ENCODE results near the gene PRICKLE2. TPM values are rescaled to one million over a fixed set of nuclear protein-coding genes. Genes with fewer than 3 reads are reported as not detected.

Gene PRICKLE2
- total and polyA plus RNA-seq, 2 donors (not counting 1 experiment from before 2014, with no cell fraction given), result 14.1 to 29.4 TPM

DNA sequence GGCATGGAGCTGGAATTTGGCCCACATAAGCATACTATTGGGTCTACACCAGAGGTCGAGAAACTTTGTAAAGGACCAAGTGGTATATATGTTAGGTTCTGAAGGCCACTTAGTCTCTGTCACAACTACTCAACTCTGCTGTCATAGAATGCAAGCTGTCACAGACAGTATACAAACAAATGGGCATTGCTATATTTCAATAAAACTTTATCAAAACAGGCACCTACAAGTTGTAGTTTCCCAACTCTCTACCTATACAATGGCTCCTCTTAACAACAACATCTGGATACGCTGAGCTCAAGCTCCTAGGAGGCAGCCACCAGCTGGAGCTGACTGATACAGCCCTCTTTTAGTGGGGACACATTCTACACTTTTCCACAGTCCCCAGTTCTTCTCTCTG is 15.7 kb upstream of the PRICKLE2 start:
- Histone ChIP-seq H4K20me1 (ENCODE audit: control insufficient read depth, extremely low read depth, insufficient read depth, low read length) (no peaks in the 10 kb centered on the region), H3K9ac (ENCODE audit: insufficient read depth, low read length) (no peak overlapping the region)
- TF ChIP-seq, protein P1, sequence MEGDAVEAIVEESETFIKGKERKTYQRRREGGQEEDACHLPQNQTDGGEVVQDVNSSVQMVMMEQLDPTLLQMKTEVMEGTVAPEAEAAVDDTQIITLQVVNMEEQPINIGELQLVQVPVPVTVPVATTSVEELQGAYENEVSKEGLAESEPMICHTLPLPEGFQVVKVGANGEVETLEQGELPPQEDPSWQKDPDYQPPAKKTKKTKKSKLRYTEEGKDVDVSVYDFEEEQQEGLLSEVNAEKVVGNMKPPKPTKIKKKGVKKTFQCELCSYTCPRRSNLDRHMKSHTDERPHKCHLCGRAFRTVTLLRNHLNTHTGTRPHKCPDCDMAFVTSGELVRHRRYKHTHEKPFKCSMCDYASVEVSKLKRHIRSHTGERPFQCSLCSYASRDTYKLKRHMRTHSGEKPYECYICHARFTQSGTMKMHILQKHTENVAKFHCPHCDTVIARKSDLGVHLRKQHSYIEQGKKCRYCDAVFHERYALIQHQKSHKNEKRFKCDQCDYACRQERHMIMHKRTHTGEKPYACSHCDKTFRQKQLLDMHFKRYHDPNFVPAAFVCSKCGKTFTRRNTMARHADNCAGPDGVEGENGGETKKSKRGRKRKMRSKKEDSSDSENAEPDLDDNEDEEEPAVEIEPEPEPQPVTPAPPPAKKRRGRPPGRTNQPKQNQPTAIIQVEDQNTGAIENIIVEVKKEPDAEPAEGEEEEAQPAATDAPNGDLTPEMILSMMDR (conservative IDR thresholded peaks at IDR 0.05 in 1 of 2, IDR thresholded peaks at IDR 0.05 in 1 of 2; ENCODE audit: low read depth in 1 of 2, low read length in 2 of 2), result no peak
- no peak for TF ChIP-seq EZH2 (IDR thresholded peaks at IDR 0.05; ENCODE audit: low read length, missing control alignments)

GRCh38 chr3:64240396-64240795 is 15.1 kb upstream of the PRICKLE2 start:
- Histone ChIP-seq H3K27me3 (ENCODE audit: control insufficient read depth, insufficient read depth, low read length) (no peaks in the 10 kb centered on the region), H3K9ac (ENCODE audit: insufficient read depth, low read length) (no peak overlapping the region), H3K27ac (ENCODE audit: insufficient read depth, low read length) (no peak overlapping the region), H3K4me2 (ENCODE audit: extremely low read depth, insufficient read depth, low read length) (no peak overlapping the region), H2AFZ (ENCODE audit: low read length) (no peak overlapping the region), H3K4me1 (ENCODE audit: control insufficient read depth, extremely low read depth, insufficient read depth, low read length) (peaks cover 10% of the 10 kb centered on the region), H3K79me2 (ENCODE audit: control insufficient read depth, insufficient read depth, low read length) (no peaks in the 10 kb centered on the region), H3K36me3 (ENCODE audit: control insufficient read depth, insufficient read depth, low read length) (no peaks in the 10 kb centered on the region), H4K20me1 (ENCODE audit: control insufficient read depth, extremely low read depth, insufficient read depth, low read length) (no peaks in the 10 kb centered on the region), H3K9me3 (ENCODE audit: control insufficient read depth, insufficient read depth, low read depth, low read length) (no peaks in the 10 kb centered on the region), H3K4me3 (replicated peaks in 1 of 4; ENCODE audit: control extremely low read depth in 1 of 4, insufficient read depth in 1 of 4, low read depth in 3 of 4, low read length in 4 of 4) (no peak overlapping the region)
- peak in 1 of 2 donors; percentile 57 for DNase-seq (ENCODE audit: low read depth in 2 of 2)
- TF ChIP-seq EZH2 (IDR thresholded peaks at IDR 0.05; ENCODE audit: low read length, missing control alignments), result no peak

More for the DNA sequence above, 15.7 kb upstream of the PRICKLE2 start:
- Histone ChIP-seq H3K4me3 (replicated peaks in 1 of 4; ENCODE audit: control extremely low read depth in 1 of 4, insufficient read depth in 1 of 4, low read depth in 3 of 4, low read length in 4 of 4) (no peak overlapping the region), H2AFZ (ENCODE audit: low read length) (no peak overlapping the region), H3K27me3 (ENCODE audit: control insufficient read depth, insufficient read depth, low read length) (no peaks in the 10 kb centered on the region), H3K27ac (ENCODE audit: insufficient read depth, low read length) (no peak overlapping the region), H3K36me3 (ENCODE audit: control insufficient read depth, insufficient read depth, low read length) (no peaks in the 10 kb centered on the region), H3K9me3 (ENCODE audit: control insufficient read depth, insufficient read depth, low read depth, low read length) (no peaks in the 10 kb centered on the region), H3K4me1 (ENCODE audit: control insufficient read depth, extremely low read depth, insufficient read depth, low read length) (peaks cover 10% of the 10 kb centered on the region), H3K4me2 (ENCODE audit: extremely low read depth, insufficient read depth, low read length) (no peak overlapping the region), H3K79me2 (ENCODE audit: control insufficient read depth, insufficient read depth, low read length) (no peaks in the 10 kb centered on the region)
- DNase-seq (ENCODE audit: low read depth in 2 of 2), result no peak

- no peak for DNase-seq (ENCODE audit: low read depth in 2 of 2)
- Histone ChIP-seq H3K79me2 (ENCODE audit: control insufficient read depth, insufficient read depth, low read length) (no peaks in the 10 kb centered on the region), H3K27ac (ENCODE audit: insufficient read depth, low read length) (no peak overlapping the region), H3K9me3 (ENCODE audit: control insufficient read depth, insufficient read depth, low read depth, low read length) (no peaks in the 10 kb centered on the region), H3K9ac (ENCODE audit: insufficient read depth, low read length) (no peak overlapping the region), H2AFZ (ENCODE audit: low read length) (no peak overlapping the region), H3K36me3 (ENCODE audit: control insufficient read depth, insufficient read depth, low read length) (no peaks in the 10 kb centered on the region), H3K4me3 (replicated peaks in 1 of 4; ENCODE audit: control extremely low read depth in 1 of 4, insufficient read depth in 1 of 4, low read depth in 3 of 4, low read length in 4 of 4) (no peak overlapping the region), H3K4me2 (ENCODE audit: extremely low read depth, insufficient read depth, low read length) (no peak overlapping the region), H4K20me1 (ENCODE audit: control insufficient read depth, extremely low read depth, insufficient read depth, low read length) (no peaks in the 10 kb centered on the region), H3K27me3 (ENCODE audit: control insufficient read depth, insufficient read depth, low read length) (no peaks in the 10 kb centered on the region), H3K4me1 (ENCODE audit: control insufficient read depth, extremely low read depth, insufficient read depth, low read length) (peaks cover 10% of the 10 kb centered on the region)
- no peak for TF ChIP-seq EZH2 (IDR thresholded peaks at IDR 0.05; ENCODE audit: low read length, missing control alignments)
- TF ChIP-seq, protein P1 (conservative IDR thresholded peaks at IDR 0.05 in 1 of 2, IDR thresholded peaks at IDR 0.05 in 1 of 2; ENCODE audit: low read depth in 1 of 2, low read length in 2 of 2), result no peak
These were observed 14.6 kb upstream of the PRICKLE2 start for GRCh38 chr3:64239841-64240240.
